Dermis blood vessel endothelial cell (primary cell): Measurements from ENCODE around the gene CACNB4. TPM values are rescaled to one million over a fixed set of nuclear protein-coding genes. Genes with fewer than 3 reads are reported as not detected.
A peak's percentile ranks its signal among the peaks of the same experiment; 100 is the strongest.
"Not testable (repeated sequence)": the region's sequence is repeated elsewhere in the genome, so short reads cannot be mapped to it uniquely, and the experiment has no call there.

Experiments used
- DNase-seq: peaks from one replicate; pipeline ENCODE4 v3.0.0; 2010
- total RNA-seq: library from RNA; depleted of rRNA; stranded (reverse); fragments of >200 nt; gene quantifications from 2 replicates; pipeline ENCODE4 v1.2.3, GENCODE V29; 2014

CACNB4 gene
- total RNA-seq, 1 donor from 2014 or later: 0.17 TPM

DNA sequence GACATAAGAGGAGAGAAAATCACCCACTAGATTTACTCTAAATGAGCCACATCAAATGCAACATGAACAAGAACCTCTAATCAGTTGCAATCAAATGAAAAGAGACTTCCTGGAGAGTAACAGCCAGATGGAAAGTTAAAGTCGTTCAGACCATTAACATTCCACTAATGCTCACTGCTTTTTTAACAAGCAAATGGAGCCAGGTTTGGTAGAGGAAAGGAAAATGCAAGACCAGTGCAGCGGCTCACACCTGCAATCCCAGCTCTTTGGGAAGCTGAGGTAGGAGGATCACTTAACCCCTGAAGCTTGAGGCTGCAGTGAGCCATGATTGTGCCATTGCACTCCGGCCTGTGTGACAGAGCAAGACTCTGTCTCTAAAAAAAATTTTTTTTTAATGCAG lies 48.5 kb downstream of the CACNB4 start:
- no peak for DNase-seq

DNA sequence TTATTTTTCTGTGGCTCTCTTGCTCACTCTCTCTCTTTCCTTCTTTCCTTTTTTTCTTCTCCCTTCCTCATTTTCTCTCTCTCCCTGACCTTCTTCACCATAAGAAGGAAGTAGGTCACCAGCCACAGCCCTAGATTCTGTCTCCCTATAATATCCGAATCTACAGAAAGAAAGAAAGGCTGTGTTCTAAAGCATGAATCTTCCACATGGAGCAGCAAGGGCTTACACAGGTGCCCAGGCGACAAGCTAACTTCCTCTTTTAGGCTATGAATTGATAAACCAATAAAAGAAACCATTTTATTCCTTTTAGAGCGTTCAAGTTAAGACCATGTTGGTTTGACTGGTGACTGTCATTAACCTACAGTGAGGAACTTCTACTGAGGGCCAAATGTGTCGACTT lies 49.3 kb downstream of the CACNB4 start:
- no peak for DNase-seq

DNA sequence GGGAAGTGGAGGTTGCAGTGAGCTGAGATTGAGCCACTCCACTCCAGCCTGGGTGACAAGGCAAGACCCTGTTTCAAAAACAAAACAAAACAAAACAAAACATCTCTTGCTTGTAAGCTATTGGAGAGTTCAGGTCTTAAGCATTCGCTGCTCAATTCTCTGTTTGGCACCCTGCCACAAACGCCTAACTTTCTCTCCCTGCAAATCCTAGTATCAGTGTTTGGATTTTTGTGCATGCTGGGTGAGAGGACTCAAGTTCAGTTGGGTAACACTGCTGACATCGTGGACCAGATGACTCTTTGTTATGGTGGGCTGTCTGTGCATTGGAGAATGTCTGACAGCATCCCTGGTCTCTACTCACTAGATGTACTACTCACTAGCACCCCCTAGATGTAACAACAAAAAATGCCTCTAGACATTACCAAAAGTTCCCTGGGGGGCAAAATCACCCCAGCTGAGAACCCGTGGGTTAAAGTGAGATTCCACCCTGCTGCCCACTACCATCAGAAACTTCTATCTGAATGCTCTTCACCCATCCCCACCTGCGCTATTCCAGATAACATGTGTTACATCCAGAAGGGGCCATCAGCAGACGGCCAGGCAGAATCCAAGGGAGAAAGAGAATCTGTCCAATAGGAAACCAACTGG lies 50.9 kb downstream of the CACNB4 start:
- no peak for DNase-seq

DNA sequence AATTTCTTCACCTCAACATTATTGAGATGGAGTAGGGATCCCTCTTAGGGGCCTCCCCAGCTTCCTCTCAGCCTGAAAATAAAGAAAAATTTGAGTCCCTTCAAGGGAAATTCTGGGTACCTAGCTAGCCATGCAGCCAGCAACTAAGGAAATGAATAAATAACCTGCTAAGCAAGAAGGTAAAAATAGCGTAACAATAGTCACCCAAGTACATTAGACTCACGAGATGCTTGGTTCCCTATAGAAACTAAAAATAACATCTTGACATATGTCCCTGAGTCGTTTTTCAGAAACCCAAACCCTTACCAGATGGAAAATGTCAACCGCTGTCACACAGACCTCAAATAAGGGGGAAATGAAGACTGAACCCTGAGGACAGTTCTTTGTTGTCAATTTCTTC lies 51.9 kb downstream of the CACNB4 start:
- no peak for DNase-seq

DNA sequence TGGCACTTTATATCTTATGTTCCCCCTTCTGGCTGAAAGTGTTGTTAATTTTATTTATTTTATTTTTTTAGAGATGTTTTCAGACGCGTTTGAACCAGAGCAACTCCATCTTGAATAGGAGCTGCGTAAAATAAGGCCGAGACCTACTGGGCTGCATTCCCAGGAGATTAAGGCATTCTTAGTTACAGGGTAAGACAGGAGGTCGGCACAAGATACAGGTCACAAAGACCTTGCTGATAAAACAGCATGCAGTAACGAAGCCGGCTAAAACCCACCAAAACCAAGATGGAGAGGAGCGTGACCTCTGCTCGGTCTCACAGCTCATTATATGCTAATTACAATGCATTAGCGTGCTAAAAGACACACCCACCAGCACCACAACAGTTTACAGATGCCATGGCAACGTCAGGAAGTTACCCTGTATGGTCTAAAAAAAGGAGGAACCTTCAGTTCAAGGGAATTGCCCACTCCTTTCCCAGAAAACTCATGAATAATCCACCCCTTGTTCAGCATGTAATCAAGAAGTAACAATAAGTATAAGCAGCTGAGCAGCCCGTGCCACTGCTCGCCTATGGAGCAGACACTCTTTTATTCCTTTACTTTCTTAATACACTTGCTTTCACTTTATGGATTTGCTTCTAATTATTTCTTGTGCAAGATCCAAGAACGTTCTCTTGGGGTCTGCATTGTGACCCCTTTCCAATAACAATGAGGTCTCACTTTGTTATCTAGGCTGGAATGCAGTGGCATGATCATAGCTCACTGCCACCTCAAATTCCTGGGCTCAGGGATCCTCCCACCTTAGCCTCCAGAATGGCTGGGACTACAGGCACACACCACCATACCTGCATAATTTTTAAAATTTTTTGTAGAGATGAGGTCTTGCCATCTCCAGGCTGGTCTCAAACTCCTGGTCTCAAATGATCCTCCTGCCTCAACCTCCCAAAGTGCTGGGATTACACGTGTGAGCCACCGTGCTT lies 55.9 kb downstream of the CACNB4 start:
- no peak for DNase-seq

DNA sequence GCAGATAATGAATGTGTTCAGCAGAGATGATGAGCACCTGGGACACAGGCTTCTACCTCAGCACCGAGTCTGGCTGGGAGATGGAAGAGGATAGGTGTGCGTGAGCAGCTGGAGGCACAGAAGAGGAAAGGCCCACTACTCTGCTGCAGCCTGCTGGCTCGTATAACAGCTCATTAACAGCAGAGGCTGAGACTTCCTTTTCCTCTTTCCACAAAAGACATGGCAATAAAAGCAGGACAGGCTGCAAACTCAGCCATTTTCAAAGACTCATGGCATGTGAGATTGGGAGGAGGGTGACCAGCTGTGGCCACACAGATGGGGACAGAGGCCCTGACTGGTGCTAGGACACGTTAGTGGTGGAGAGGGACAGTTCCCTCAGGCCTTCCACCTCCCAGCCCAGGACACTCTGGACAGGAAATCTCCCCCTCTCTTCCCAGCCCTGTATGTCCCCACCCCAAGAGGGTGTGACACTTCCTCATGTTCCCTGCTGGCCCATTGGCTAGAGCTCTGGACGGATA lies 60.3 kb downstream of the CACNB4 start:
- peak; percentile 9 for DNase-seq

DNA sequence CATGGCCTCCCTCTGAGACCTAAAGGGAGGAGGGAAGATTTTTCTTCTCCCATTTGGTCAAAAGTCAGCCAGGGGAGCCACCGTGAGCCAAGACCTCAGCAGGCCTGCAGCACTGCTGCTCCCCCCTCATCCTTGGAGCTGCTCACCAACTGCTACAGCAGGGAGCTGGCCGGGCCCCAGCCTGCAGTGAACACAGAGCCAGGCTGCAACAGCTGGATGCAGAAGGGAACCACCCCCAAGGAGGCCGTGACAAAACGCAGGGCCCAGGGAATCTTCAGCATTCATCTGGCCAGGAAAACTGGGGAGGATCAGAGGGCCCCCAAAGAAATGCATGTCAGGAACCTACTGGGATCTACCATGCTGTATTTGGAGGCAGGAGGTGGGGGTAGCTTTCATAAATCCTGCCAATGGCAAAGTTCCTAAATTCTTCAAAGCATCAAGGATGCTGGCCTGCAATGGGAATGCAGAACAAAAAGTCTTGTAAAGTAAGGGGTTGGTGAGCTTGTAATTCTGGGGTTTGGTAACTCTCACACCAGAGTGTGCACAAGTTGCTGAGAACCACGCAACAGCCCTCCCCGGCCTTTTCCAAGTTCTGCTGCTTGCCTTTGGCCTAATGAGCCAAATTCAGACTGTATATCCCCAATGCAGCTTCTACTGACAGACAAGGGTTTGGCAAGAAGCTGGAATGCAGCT lies 61.0 kb downstream of the CACNB4 start:
- no peak for DNase-seq

DNA sequence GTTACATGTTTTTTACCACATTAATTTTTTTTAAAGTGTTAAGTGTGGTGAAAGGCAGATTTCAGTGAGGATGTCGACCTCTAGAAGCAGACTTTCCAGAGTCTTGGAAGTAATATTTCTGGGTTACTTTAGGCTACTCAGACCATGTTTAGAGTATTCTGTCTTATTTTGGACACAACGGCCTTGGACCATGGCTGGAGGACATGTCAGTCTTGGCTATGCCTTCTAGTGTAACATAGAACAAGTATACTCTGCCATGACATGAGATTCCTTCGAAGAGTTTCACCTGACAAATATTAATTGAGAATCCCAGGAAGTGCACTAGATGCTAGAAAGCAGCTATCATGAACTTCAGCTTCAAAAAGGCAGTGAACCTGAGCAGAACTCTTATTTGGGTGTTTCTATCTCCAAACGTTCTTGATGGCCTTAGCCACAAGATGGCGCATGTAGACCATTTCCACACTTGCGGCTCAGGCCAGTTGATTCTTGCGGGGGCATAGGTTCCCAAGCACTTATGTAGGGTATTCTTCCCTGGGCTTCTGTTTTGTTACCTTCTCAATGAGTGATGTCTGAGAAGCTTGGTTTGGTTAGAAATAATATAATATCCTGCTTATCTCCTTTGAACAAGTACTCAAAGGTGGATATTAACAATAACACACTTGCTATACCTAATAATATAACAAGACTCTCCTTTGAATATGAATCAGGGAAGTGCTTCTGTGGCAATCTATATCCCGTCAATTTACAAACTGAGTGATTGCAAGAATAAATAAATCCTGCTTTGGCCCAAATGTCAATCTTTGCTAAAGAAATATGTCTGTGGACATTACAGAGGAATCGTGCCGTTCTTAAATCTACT lies 62.0 kb downstream of the CACNB4 start:
- peak; percentile 87 for DNase-seq

DNA sequence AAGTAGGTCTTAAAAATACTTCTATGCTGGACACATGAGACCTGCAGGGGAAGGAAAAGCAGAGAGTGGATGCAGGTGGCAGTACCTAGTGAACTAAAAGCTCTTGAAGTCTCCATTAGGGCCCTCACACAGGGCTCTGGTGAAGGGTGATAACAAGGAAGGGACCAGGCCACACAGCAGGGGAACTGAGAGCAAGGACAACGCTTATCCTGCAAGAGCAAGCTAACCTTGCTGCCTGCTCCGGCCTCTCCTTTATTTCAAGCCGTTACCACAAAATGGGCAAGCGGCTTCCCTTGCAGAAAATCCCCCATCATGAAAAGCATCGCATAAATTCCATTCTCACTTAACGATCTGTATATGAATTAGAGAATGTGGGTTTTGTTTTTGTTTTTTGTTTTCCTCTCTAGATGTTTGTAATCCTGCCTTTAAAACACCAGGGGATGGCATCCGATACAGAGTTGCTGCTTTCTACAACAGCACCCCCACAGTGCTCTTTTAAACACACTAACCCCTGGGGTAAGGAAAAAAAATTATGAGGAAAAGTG lies 64.5 kb downstream of the CACNB4 start:
- no peak for DNase-seq

DNA sequence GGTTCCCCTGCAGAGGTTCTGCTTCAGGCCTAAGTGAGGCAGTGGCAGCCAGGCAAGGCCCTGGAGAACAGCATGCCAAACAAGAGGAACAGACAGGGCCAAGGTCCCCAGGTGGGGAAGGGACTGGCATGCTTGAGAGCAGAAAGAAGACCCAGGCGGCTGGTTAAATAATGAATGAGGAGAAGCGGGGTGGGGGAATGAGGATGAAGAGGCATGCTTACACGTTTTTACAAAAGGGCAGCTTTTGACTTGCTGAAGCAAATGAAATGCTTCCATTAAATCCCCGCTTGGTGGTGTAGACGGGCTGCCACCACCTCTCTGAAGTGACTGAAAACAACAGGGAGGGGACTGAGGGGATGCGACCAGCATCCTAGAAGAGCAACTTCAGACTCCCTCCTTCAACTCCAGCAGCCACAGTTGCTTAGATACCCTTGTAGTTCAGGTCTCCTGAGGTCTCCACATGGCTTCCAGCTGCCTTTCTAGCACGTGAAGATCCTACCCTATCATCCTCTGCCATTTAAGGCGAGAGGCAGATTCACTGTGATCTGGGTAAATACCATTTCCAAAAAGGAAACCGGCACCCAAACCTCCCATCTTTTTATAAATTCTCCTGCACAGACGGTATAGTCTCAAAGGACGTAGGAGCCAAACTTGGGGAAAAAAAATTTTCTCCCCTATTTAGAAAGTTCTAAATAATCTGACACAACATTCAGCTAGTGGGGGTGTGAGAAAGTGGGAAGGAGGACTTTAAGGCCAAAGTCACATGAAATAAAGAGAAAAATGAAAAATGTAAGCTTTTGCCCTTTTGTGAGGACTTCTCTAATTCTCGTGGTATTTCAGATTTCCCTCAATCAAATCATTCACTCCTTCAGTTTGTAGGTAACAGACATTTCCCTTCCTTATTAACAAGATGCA lies 65.6 kb downstream of the CACNB4 start:
- DNase-seq: no peak

DNA sequence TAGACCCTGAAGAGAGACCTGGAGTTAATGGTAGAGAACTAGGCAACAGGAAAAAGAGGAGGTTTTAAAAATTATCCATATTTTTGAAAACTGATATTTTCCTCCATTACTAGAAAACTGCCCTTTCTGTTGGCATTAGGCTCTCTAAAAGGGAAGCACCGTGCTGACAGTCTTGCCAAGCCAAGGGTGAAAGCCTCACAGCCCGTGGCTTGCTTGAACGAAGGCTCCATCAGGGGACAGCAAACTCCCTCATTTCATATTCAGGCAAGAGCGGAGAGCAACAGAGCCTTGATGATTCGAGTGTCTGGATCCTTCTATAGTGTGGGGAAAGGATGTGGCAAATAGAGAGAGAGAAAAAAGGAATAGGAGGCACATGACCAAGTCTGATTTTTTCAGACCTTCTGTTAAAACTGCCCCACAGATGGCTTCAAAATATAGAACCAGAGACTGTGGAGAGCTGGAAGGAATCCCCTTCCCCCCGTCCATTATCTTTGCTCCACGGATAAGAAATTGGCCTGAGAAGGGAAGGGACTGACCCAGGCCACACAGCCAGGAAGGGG lies 67.0 kb downstream of the CACNB4 start:
- DNase-seq: no peak

DNA sequence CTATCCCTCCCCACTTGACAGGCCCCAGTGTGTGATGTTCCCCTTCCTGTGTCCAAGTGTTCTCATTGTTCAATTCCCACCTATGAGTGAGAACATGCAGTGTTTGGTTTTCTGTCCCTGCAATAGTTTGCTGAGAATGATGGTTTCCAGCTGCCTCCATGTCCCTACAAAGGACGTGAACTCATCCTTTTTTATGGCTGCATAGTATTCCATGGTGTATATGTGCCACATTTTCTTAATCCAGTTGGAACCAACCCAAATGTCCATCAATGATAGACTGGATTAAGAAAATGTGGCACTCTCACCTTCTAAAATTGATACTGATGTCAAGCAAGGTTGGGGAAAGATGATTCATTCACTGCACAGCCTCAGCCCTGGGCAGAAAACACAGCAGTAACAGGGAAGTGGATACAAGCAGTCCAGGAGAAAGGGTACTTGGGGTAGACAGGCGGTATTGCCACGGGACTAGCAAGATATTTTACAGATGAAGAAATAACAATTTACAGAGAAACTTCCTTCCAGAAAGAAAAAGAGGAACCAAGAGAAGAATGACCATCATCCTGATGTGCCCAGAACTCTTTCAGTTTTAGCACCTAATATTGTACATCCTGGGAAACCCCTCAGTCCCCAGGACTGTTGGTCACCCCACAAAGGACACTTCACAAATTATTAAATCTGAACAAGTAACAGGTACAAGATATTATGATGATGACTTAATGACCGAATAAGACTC lies 68.1 kb downstream of the CACNB4 start:
- not testable (repeated sequence) for DNase-seq

DNA sequence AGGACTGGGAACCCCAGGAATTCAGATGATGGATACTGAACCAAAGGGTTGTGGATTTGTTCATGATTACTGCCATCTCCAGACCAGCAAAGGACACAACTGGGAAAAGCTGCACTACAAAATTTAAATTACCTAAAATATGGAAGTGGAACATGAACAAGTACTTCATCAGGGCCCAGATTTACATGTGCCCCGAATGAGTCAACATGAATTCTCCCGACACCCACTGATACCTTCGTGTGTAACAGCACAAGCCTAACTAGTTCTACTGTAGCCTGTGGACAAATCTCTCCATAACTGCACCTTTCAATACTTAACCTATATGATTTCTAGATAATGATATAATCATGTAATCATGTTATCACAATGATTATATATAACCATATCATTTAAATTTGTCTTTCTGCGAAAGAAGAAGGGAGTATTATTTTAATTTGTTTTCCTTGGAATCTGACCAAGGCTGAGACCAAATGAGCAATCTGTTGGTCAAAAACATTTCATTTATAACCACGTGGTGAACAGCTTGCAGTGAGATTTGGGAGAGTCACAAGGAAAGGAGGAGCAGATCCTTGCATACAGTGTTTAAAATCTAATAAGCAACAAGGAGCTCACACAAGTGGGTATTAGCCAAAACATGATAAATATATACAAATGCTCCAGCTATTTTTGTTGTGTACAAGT lies 70.5 kb downstream of the CACNB4 start:
- no peak for DNase-seq

DNA sequence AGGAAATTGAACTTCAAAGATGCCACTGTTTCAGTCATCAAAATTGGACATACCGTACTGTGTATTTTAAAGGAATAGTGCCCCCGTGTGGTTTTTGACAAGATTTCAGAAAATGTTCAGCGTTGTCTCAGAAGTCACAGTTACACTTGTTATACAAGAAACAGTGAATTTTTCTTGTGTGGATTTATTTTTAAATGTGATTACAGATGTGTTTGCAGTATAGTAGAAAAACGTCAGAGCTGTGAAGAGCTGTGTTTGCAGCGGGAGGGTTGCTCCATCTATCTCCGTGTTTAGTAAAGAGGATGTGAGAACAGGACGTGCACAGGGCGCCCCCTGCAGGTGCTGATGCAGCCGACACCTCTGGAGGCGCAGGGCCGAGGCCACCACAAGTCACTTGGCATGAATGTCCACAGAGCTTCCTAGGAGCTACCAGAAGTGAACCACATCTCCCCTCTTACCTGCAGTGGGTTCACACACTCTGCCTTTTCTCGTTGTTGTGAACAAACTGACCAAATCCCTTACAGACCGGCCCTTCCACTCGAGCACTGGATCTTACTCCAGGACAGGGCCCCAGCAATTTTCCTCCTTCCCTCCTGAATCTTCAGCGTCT lies 73.1 kb downstream of the CACNB4 start:
- DNase-seq: peak; percentile 88

DNA sequence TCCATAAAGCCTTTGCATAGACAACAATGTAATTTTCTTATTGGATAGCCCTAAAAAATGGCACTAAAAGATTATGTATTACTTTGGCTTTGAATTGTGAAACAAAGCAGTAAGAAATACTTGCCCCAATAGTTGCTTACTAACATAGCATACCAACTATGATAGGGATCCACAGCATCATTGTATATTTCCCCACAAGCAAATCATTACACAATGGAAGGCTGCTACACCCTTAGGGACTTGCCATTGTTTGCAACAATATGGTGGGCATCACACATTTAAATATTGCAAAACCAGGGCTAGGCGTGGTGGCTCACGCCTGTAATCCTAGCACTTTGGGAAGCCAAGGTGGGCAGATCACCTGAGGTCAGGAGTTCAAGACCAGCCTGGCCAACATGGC lies 74.4 kb downstream of the CACNB4 start:
- no peak for DNase-seq

DNA sequence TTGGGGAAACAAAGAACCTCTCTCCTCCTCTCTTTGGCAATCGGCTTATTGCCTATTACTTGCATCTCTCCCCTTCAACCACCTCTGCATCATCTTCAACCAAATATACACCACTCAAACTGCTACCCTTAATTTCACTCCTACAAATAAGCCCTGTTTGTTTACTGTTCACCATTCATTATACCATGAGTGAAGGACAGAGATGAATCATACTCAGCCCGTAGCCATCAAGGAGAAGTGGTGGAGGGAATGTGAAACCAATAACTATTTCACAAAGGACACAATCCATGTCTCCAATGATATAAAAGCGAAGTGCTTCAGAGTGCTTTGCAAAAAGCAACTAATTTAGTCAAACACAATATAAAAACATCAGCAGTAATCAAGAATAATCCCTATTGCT lies 76.8 kb downstream of the CACNB4 start:
- DNase-seq: no peak

DNA sequence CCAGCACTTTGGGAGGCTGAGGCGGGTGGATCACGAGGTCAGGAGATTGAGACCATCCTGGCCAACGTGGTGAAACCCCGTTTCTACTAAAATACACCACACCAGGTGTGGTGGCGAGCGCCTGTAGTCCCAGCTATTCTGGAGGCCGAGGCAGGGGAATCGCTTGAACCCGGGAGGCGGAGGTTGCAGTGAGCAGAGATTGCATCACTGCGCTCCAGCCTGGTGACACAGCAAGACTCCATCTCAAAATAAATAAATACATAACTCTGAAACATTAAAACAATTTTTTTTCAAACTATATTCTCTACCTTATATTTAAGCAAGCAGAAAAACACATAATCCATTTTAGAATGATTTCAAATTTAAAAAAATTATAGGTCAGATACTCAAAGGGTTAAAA lies 77.8 kb downstream of the CACNB4 start:
- not testable (repeated sequence) for DNase-seq

DNA sequence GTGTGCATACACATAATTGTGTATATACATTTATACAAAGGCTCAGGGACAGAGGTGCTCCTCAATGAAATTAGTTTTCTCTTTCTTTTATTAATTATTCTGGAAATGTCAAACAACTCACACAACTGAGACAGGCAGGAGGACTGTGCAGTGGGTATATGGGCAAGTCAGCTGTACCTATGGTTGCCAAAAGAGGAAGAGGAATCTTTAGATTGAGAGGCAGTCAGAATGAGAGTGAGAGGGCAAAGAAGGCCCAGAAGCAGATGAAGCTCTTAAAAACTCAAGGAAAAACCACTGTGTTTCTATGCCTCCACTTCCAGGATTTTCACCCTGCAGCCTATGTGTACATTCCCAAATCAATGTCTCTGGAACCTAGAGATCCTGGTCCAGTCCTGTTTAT lies 79.1 kb downstream of the CACNB4 start:
- DNase-seq: no peak
